HCT116 (cell line): ENCODE data around the gene CFAP45. TPM values are rescaled to one million over a fixed set of nuclear protein-coding genes. Genes with fewer than 3 reads are reported as not detected.

Experiments used
- ATAC-seq: fragments of 200-7000 bp; cut with Tn5 transposase; 2 replicates; pipeline ENCODE4 v1.9.1; 2020; ENCODE audit warnings: mild to moderate bottlenecking, moderate library complexity
- BruUV-seq: library from RNA; stranded (reverse); fragments of 400-500 nt; replicated peaks from 2 replicates; lab custom pipeline; 2021; lab: Mats Ljungman, UMichigan
- CTCF ChIA-PET: fragments of 300-600 bp; sonication (Branson Sonifier 250); formaldehyde crosslinking; loops from one replicate; lab custom pipeline; 2021; ENCODE audit warnings: antibody characterized with exemption; lab: Charles Lee
- POLR2A ChIA-PET: fragments of 300-600, 350-600 bp; sonication (Branson Sonifier 250); formaldehyde crosslinking; loops from one replicate; lab custom pipeline; 2021; ENCODE audit warnings: antibody characterized with exemption; lab: Charles Lee
- RAD21 ChIA-PET, 2 experiments: fragments of 300-600 bp; sonication (Branson Sonifier 250); formaldehyde crosslinking; loops; one replicate each; lab custom pipeline; 2023; ENCODE audit warnings: low total read pairs in 2 of 2; ENCODE audit not compliant: uncharacterized antibody in 2 of 2, unreplicated experiment in 2 of 2, low non-redundant PET in 1 of 2; lab: Charles Lee
- DNase-seq: peaks from one replicate; pipeline ENCODE4 v3.0.0-alpha.2; 2010; ENCODE audit warnings: low read depth, low spot score
- H2AFZ ChIP-seq: fragments of 200-600 bp; shearing (Covaris generic), sonication (generic); 2 replicates; pipeline ENCODE4 v1.6.1; 2017; ENCODE audit warnings: low read depth, mixed run types, mixed read lengths, antibody characterized with exemption, low read length; ENCODE audit not compliant: poor library complexity, severe bottlenecking
- H3K27ac ChIP-seq: 2 replicates; pipeline ENCODE4 v1.5.1; 2012; ENCODE audit warnings: low read depth, low read length
- H3K27me3 ChIP-seq: fragments of 200-600 bp; sonication (generic); 2 replicates; pipeline ENCODE4 v1.6.1; 2016; ENCODE audit warnings: mixed run types, low read length, mixed read lengths; ENCODE audit not compliant: insufficient read depth
- H3K36me3 ChIP-seq, 2 experiments: fragments of 200-500 bp in 1 of 2; fragments of 200-600 bp in 1 of 2; sonication (Bioruptor generic) in 1 of 2; sonication (generic) in 1 of 2; 2 replicates each; pipeline versions ENCODE4 v1.5.1 to v1.6.1; 2014 to 2016; ENCODE audit warnings: low read length in 2 of 2, inconsistent platforms in 1 of 2, mixed read lengths in 1 of 2, mixed run types in 1 of 2; ENCODE audit not compliant: insufficient read depth in 2 of 2, control insufficient read depth in 1 of 2
- H3K4me1 ChIP-seq, 2 experiments: fragments of 200-600 bp in 1 of 2; sonication (generic) in 1 of 2; 2 replicates each; pipeline versions ENCODE4 v1.5.1 to v1.6.1; 2012 to 2017; ENCODE audit warnings: low read length in 2 of 2, inconsistent platforms in 1 of 2, mild to moderate bottlenecking in 1 of 2, mixed read lengths in 1 of 2, mixed run types in 1 of 2, moderate library complexity in 1 of 2; ENCODE audit not compliant: insufficient read depth in 2 of 2, control insufficient read depth in 1 of 2
- H3K4me2 ChIP-seq: fragments of 200-600 bp; sonication (generic); 2 replicates; pipeline ENCODE4 v1.6.1; 2017; ENCODE audit warnings: mixed run types, low read length, mixed read lengths
- H3K4me3 ChIP-seq, 2 experiments: fragments of 200-600 bp in 1 of 2; sonication (generic) in 1 of 2; replicated peaks in 1 of 2; 2 replicates each; pipeline ENCODE4 v1.5.1; 2011 to 2016; ENCODE audit warnings: low read length in 2 of 2, control low read depth in 1 of 2, low read depth in 1 of 2, mild to moderate bottlenecking in 1 of 2, mixed read lengths in 1 of 2, mixed run types in 1 of 2
- H3K79me2 ChIP-seq: fragments of 200-600 bp; sonication (generic); 2 replicates; pipeline ENCODE4 v1.6.1; 2017; ENCODE audit warnings: mild to moderate bottlenecking, mixed run types, low read length, moderate library complexity, mixed read lengths; ENCODE audit not compliant: insufficient read depth
- H3K9ac ChIP-seq: fragments of 200-600 bp; sonication (generic); 2 replicates; pipeline ENCODE4 v1.6.1; 2016; ENCODE audit warnings: low read length, mixed read lengths
- H3K9me2 ChIP-seq: fragments of 200-600 bp; sonication (generic), shearing (Covaris generic); 2 replicates; pipeline ENCODE4 v1.6.1; 2017; ENCODE audit warnings: mixed run types, mild to moderate bottlenecking, moderate library complexity; ENCODE audit not compliant: insufficient read depth
- H3K9me3 ChIP-seq, 2 experiments: fragments of 200-500 bp in 1 of 2; fragments of 200-600 bp in 1 of 2; sonication (Bioruptor generic) in 1 of 2; sonication (generic) in 1 of 2; 2 replicates each; pipeline ENCODE4 v1.6.1; 2014 to 2017; ENCODE audit warnings: low read length in 2 of 2, mixed read lengths in 2 of 2, inconsistent platforms in 1 of 2, low read depth in 1 of 2, mild to moderate bottlenecking in 1 of 2, mixed run types in 1 of 2, moderate library complexity in 1 of 2; ENCODE audit not compliant: control insufficient read depth in 1 of 2, insufficient read depth in 1 of 2
- H4K20me1 ChIP-seq: fragments of 200-600 bp; sonication (generic), shearing (Covaris generic); 2 replicates; pipeline ENCODE4 v1.6.1; 2017; ENCODE audit warnings: mixed run types, mild to moderate bottlenecking, moderate library complexity; ENCODE audit not compliant: insufficient read depth
- CBX3 ChIP-seq: IDR thresholded peaks from 2 replicates; pipeline ENCODE4 v1.6.1; 2012; ENCODE audit warnings: low read depth
- CEBPB ChIP-seq: IDR thresholded peaks from 2 replicates; pipeline ENCODE4 v1.6.1; 2012; ENCODE audit warnings: low read depth
- CTCF ChIP-seq, 3 experiments: fragments of 200-600 bp in 1 of 3; sonication (generic) in 1 of 3; IDR thresholded peaks in 2 of 3; conservative IDR thresholded peaks in 1 of 3; 2 replicates each; pipeline ENCODE4 v1.5.1; 2012 to 2017; ENCODE audit warnings: low read depth in 2 of 3, low read length in 2 of 3, antibody characterized with exemption in 1 of 3, borderline replicate concordance in 1 of 3, control low read depth in 1 of 3, mild to moderate bottlenecking in 1 of 3, mixed read lengths in 1 of 3, mixed run types in 1 of 3, moderate library complexity in 1 of 3; ENCODE audit not compliant: insufficient read depth in 1 of 3
- EGR1 ChIP-seq: IDR thresholded peaks from 2 replicates; pipeline ENCODE4 v1.6.1; 2012; ENCODE audit warnings: low read depth
- ELF1 ChIP-seq: IDR thresholded peaks from 2 replicates; pipeline ENCODE4 v1.6.1; 2012; ENCODE audit warnings: low read depth, borderline replicate concordance
- FOSL1 ChIP-seq: IDR thresholded peaks from 2 replicates; pipeline ENCODE4 v1.6.1; 2012; ENCODE audit warnings: low read depth
- JUND ChIP-seq: IDR thresholded peaks from 2 replicates; pipeline ENCODE4 v1.6.1; 2012
- MAX ChIP-seq: IDR thresholded peaks from 2 replicates; pipeline ENCODE4 v1.6.1; 2012
- POLR2AphosphoS5 ChIP-seq: IDR thresholded peaks from 2 replicates; pipeline ENCODE4 v1.6.1; 2011; ENCODE audit warnings: mild to moderate bottlenecking, low read depth, low read length, moderate library complexity
- RAD21 ChIP-seq: IDR thresholded peaks from 2 replicates; pipeline ENCODE4 v1.6.1; 2012; ENCODE audit warnings: low read depth, mild to moderate bottlenecking
- REST ChIP-seq: IDR thresholded peaks from 2 replicates; pipeline ENCODE4 v1.6.1; 2012; ENCODE audit warnings: low read depth
- SIN3A ChIP-seq: IDR thresholded peaks from 2 replicates; pipeline ENCODE4 v1.6.1; 2012; ENCODE audit warnings: low read depth
- SRF ChIP-seq: IDR thresholded peaks from 2 replicates; pipeline ENCODE4 v1.6.1; 2012; ENCODE audit warnings: low read depth
- TCF7L2 ChIP-seq: IDR thresholded peaks from 2 replicates; pipeline ENCODE4 v1.7.0; 2011; ENCODE audit warnings: borderline replicate concordance, inconsistent platforms; ENCODE audit not compliant: insufficient read depth, insufficient read length; ENCODE audit errors: extremely low read depth
- YY1 ChIP-seq: IDR thresholded peaks from 2 replicates; pipeline ENCODE4 v1.6.1; 2011; ENCODE audit warnings: low read length, low read depth, moderate library complexity, mild to moderate bottlenecking; ENCODE audit not compliant: insufficient replicate concordance; ENCODE audit errors: extremely low read depth
- ZBTB33 ChIP-seq: IDR thresholded peaks from 2 replicates; pipeline ENCODE4 v1.6.1; 2011; ENCODE audit warnings: mild to moderate bottlenecking, low read length, moderate library complexity; ENCODE audit not compliant: insufficient replicate concordance; ENCODE audit errors: extremely low read depth
- ZFX ChIP-seq: fragments of 450-650 bp; IDR thresholded peaks from 2 replicates; pipeline ENCODE4 v1.6.1; 2017
- ZNF274 ChIP-seq: fragments of 200-500 bp; sonication (Bioruptor generic); IDR thresholded peaks from 2 replicates; pipeline ENCODE4 v1.6.1; 2014; ENCODE audit warnings: mild to moderate bottlenecking, low read depth, low read length, inconsistent platforms
- intact Hi-C: fragments of 100-400 bp; cut with micrococcal nuclease; formaldehyde crosslinking; loops from 2 replicates; pipeline ENCODE4 v1.10.0; 2022
- total RNA-seq: library from RNA; stranded (reverse); gene quantifications from one replicate; pipeline ENCODE4 v1.2.1, GENCODE V29; 2021; ENCODE audit not compliant: unreplicated experiment
- TF ChIP-seq, protein P1 (sequence below): IDR thresholded peaks from 2 replicates; pipeline ENCODE4 v1.6.1; 2012

CFAP45 gene
- total RNA-seq, 1 experiment from 2014 or later: 0.59 TPM

GRCh38 chr1:159898527-159898926 is 1.4 kb downstream of the CFAP45 start:
- no peaks in the 10 kb centered on the region; the same call in 1 of the 2 replicates for H3K27me3 ChIP-seq
- ATAC-seq (no peak), DNase-seq (no peak)
- H3K79me2 ChIP-seq: no peaks in the 10 kb centered on the region
- H3K9ac ChIP-seq: no peak overlapping the region
- H3K4me2 ChIP-seq: no peak overlapping the region
- TF ChIP-seq MAX: no peak
- no peak for TF ChIP-seq CTCF (IDR thresholded peaks at IDR 0.05 in 2 of 3, conservative IDR thresholded peaks at IDR 0.05 in 1 of 3; ENCODE audit: borderline replicate concordance in 1 of 3, insufficient read depth in 1 of 3, low read depth in 2 of 3, low read length in 2 of 3)
- TF ChIP-seq SRF: no peak
- TF ChIP-seq ZFX: no peak
- TF ChIP-seq ZBTB33: no peak
- TF ChIP-seq POLR2AphosphoS5: no peak
- TF ChIP-seq CBX3: no peak
- no peak for TF ChIP-seq JUND
- no peak for TF ChIP-seq RAD21
- no peak for TF ChIP-seq ZNF274
- TF ChIP-seq, protein P1, sequence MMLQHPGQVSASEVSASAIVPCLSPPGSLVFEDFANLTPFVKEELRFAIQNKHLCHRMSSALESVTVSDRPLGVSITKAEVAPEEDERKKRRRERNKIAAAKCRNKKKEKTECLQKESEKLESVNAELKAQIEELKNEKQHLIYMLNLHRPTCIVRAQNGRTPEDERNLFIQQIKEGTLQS: no peak
- TF ChIP-seq FOSL1: no peak
- no peak for TF ChIP-seq TCF7L2
- no peak for TF ChIP-seq EGR1
- TF ChIP-seq REST: no peak
- TF ChIP-seq CEBPB: no peak
- TF ChIP-seq SIN3A: no peak
- no peak for TF ChIP-seq ELF1
- no peak for TF ChIP-seq YY1
- RAD21 ChIA-PET: no interaction called here
- intact Hi-C loops: loop anchor here (10.0 kb wide), 2 partner anchors 474 to 764 kb away; no protein-coding TSS in a partner anchor
- H4K20me1 ChIP-seq: no peaks in the 10 kb centered on the region
- no peak overlapping the region for H2AFZ ChIP-seq
- H3K36me3 ChIP-seq: no peaks in the 10 kb centered on the region
- H3K4me1 ChIP-seq: peaks cover 19% of the 10 kb centered on the region in 2 experiments
- no peak overlapping the region for H3K27ac ChIP-seq
- no peaks in the 10 kb centered on the region for H3K9me3 ChIP-seq
- no TSS peak for BruUV-seq
- CTCF ChIA-PET: no interaction called here
- POLR2A ChIA-PET: no interaction called here
- no peaks in the 10 kb centered on the region for H3K9me2 ChIP-seq
- H3K4me3 ChIP-seq: no peak overlapping the region
